Gastroesophageal sphincter (tissue), 4 donors: ENCODE results near the gene MTG2. TPM values are rescaled to one million over a fixed set of nuclear protein-coding genes. Genes with fewer than 3 reads are reported as not detected.

ENCODE experiments used
- ATAC-seq: fragments of 150-250 bp; one replicate; pipeline ENCODE4 v1.9.1; 2016; ENCODE audit warnings: mild to moderate bottlenecking, moderate library complexity
- H3K27ac ChIP-seq, 4 donors: fragments of 200-600 bp; sonication (generic) in 3 of 4; 1 replicate in 3 of 4; 2 replicates in 1 of 4; pipeline ENCODE4 v1.5.1; 2016 to 2019
- H3K27me3 ChIP-seq: fragments of 200-600 bp; sonication (generic); one replicate; pipeline ENCODE4 v1.5.1; 2019
- H3K36me3 ChIP-seq, 2 donors: fragments of 200-600 bp; sonication (generic); one replicate each; pipeline ENCODE4 v1.5.1; 2019; ENCODE audit warnings: control low read depth in 1 of 2
- H3K4me1 ChIP-seq, 3 donors: fragments of 200-600 bp; sonication (generic); 1 replicate in 2 of 3; 2 replicates in 1 of 3; pipeline ENCODE4 v1.5.1; 2016 to 2019; ENCODE audit warnings: control low read depth in 2 of 3
- H3K4me3 ChIP-seq, 2 donors: fragments of 200-600 bp; sonication (generic); one replicate each; pipeline ENCODE4 v1.5.1; 2019; ENCODE audit warnings: mild to moderate bottlenecking in 1 of 2, moderate library complexity in 1 of 2
- H3K9me3 ChIP-seq, 3 donors: fragments of 200-600 bp; sonication (generic); one replicate each; pipeline ENCODE4 v1.5.1; 2017 to 2019; ENCODE audit warnings: control low read depth in 2 of 3
- CTCF ChIP-seq, 4 experiments: fragments of 200-600 bp in 2 of 4; fragments of 450-650 bp in 2 of 4; sonication (generic) in 1 of 4; IDR thresholded peaks; one replicate each; pipeline ENCODE4 v1.5.1; 2017 to 2019; ENCODE audit warnings: antibody characterized with exemption in 4 of 4, mild to moderate bottlenecking in 2 of 4, moderate library complexity in 2 of 4
- EP300 ChIP-seq: sonication (generic); formaldehyde crosslinking; IDR thresholded peaks from one replicate; pipeline ENCODE4 v1.6.1; 2017; ENCODE audit warnings: antibody characterized with exemption, mild to moderate bottlenecking
- POLR2A ChIP-seq, 2 donors: fragments of 450-650 bp; IDR thresholded peaks; one replicate each; pipeline ENCODE4 v1.6.1; 2017; ENCODE audit warnings: antibody characterized with exemption in 2 of 2, mild to moderate bottlenecking in 2 of 2, moderate library complexity in 1 of 2
- POLR2AphosphoS5 ChIP-seq: sonication (generic); formaldehyde crosslinking; IDR thresholded peaks from one replicate; pipeline ENCODE4 v1.6.1; 2017; ENCODE audit warnings: antibody characterized with exemption
- WGBS, 2 donors: methylation state at CpG; one replicate each; pipeline ENCODE4 v1.1.5; 2018; ENCODE audit warnings: low coverage in 1 of 2; 5-methylcytosine and 5-hydroxymethylcytosine counted together
- total RNA-seq, 4 donors: library from RNA; depleted of rRNA; stranded (reverse); fragments of >200 nt; gene quantifications; one replicate each; pipeline ENCODE4 v1.1.0, GENCODE V29; 2016

MTG2 gene
- total RNA-seq, 4 donors from 2014 or later = 23.7 to 31.3 (median 30.2) TPM

- TF ChIP-seq CTCF (IDR thresholded peaks at IDR 0.05) (no peak), POLR2A (IDR thresholded peaks at IDR 0.05) (no peak), POLR2AphosphoS5 (no peak), EP300 (no peak)
- Histone ChIP-seq H3K9me3 (no peaks in the 10 kb centered on the region), H3K4me1 (peaks cover 0 to 49% (median 16%) of the 10 kb centered on the region in 3 donors), H3K27me3 (peaks cover 3% of the 10 kb centered on the region), H3K36me3 (peaks cover 0 to 12% of the 10 kb centered on the region in 2 donors), H3K27ac (peak overlapping the region in 3 of 4 donors; percentile 85 to 87 (median 86)), H3K4me3 (peak overlapping the region; percentile 93 to 96)
- ATAC-seq = no peak
- 14 to 21% methylated on average over 1 to 16 of the region's 23 CpGs for WGBS, 2 donors
Observed at GRCh38 chr20:62239278-62239879, 56.6 kb downstream of the MTG2 start.

- H3K4me1 ChIP-seq = peaks cover 0 to 55% (median 16%) of the 10 kb centered on the region in 3 donors
Observed at GRCh38 chr20:62240020-62240685, 57.3 kb downstream of the MTG2 start.

GRCh38 chr20:62241506-62241905 is 58.7 kb downstream of the MTG2 start:
- TF ChIP-seq POLR2A (IDR thresholded peaks at IDR 0.05) (no peak), EP300 (no peak), POLR2AphosphoS5 (no peak), CTCF (IDR thresholded peaks at IDR 0.05) (no peak)
- Histone ChIP-seq H3K4me3 (no peak overlapping the region), H3K27me3 (no peaks in the 10 kb centered on the region), H3K36me3 (peaks cover 0 to 15% of the 10 kb centered on the region in 2 donors), H3K27ac (no peak overlapping the region), H3K9me3 (no peaks in the 10 kb centered on the region), H3K4me1 (peaks cover 0 to 58% (median 16%) of the 10 kb centered on the region in 3 donors)
- WGBS, 2 donors = 64 to 87% methylated on average over 2 to 10 of the region's 10 CpGs
- no peak for ATAC-seq

More at GRCh38 chr20:62240020-62240685, 57.3 kb downstream of the MTG2 start:
- Histone ChIP-seq H3K27me3 (no peaks in the 10 kb centered on the region), H3K4me3 (no peak overlapping the region), H3K36me3 (peaks cover 0 to 15% of the 10 kb centered on the region in 2 donors), H3K27ac (no peak overlapping the region), H3K9me3 (no peaks in the 10 kb centered on the region)
- ATAC-seq = no peak
- WGBS, 2 donors = 86 to 89% methylated on average over 6 to 9 of the region's 13 CpGs
- TF ChIP-seq POLR2A (IDR thresholded peaks at IDR 0.05) = no peak
- no peak for TF ChIP-seq EP300
- TF ChIP-seq CTCF (IDR thresholded peaks at IDR 0.05) = no peak
- no peak for TF ChIP-seq POLR2AphosphoS5

- H3K27ac ChIP-seq = peak overlapping the region in 2 of 4 donors; percentile 10 to 49
- no peak for ATAC-seq
Observed at GRCh38 chr20:62242176-62242575, 59.3 kb downstream of the MTG2 start.

More at GRCh38 chr20:62242176-62242575, 59.3 kb downstream of the MTG2 start:
- no peak overlapping the region for H3K4me3 ChIP-seq
- peaks cover 0 to 15% of the 10 kb centered on the region in 2 donors for H3K36me3 ChIP-seq
- H3K9me3 ChIP-seq = no peaks in the 10 kb centered on the region
- H3K4me1 ChIP-seq = peaks cover 0 to 64% (median 19%) of the 10 kb centered on the region in 3 donors
- WGBS, 2 donors = 56 to 61% methylated on average over 5 to 6 of the region's 6 CpGs
- TF ChIP-seq EP300 = no peak
- TF ChIP-seq POLR2A (IDR thresholded peaks at IDR 0.05) = no peak
- no peak for TF ChIP-seq CTCF (IDR thresholded peaks at IDR 0.05)
- TF ChIP-seq POLR2AphosphoS5 = no peak
- H3K27me3 ChIP-seq = no peaks in the 10 kb centered on the region
